UCSD-AML1 (cell line): ENCODE measurements around the gene DROSHA.
"Not testable (repeated sequence)": the region's sequence is repeated elsewhere in the genome, so short reads cannot be mapped to it uniquely, and the experiment has no call there.

ENCODE experiments used
- DNase-seq: peaks from one replicate; lab custom pipeline; 2025; ENCODE audit not compliant: unreplicated experiment; lab: John Stamatoyannopoulos, UW

The DROSHA gene

DNA sequence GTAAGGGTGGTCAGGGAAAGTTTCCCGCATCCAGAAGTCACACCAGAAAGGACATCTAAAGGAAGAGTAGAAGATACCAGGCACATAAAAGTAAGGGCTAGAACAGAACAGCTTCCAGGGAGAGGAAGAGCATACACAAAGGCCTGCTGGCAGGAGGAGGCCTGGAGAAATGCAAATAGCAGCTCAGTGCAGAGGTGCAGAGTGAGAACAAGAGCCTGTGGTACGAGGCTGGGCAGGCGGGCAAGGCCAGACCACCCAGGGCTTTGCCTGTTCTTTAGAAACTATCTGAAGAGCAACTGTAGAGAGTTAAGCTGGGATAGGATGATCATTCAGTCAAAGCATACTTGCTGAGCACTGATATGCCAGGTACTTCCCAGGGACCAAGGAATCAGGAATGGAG is 115.3 kb downstream of the DROSHA start:
- DNase-seq, result no peak

DNA sequence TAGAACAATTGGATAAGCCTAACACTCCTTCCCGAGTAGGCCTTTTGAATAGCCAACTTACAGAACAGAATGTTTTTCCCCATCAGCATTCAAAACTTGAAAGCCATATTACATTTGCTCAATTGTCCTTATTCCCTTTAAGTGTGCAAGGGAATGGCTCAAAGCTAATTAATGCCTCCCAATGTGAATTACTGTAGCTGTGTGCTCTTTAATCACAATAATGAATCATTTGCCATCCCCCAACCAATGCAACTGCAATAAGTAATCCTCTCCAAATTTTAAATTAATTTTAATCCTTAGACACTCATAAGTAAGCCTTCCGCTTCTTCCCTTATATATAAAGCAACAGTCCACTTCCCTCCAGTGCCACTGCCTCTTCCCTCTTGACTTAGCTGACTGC is 115.9 kb downstream of the DROSHA start:
- no peak for DNase-seq

DNA sequence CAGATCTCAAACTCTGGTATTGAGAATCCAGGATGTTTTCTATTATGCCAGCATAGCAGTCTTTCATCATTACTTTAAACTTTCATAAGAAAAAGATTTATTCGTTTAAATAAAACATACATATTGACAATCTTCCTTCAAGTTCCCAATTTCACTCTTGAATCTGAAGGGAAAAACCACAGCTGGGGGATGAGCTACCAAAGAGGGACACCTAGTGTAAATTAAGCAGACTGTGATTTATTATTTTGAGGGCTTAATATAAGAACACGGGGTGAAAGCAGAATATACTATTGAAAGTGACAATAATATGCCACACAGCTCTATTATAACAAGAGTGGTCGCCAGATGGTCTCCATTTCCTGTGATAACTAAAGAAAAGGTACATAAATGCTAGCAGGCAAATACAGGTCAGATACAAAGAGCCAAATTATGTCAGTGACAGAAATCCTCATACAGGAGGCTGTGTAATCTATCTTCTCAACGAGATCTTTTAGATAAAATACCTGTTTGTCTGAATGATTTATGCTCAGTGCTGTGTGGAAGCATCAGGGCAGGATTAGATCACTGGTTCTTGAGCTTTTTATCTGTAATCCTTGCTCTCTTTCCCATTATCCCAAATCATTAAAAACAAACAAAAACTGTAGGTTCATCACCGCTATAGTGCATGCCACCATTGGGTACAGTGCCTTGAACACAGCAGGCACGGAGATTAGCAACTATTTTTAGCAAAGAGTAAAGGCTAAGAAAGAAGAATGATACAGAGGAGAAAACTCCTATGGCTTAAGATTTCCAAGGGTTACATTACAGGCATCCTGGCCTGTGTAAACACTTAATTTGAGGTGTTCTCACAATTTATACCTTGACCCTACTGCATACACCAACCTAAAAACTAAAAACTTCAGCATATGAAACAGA is 116.6 kb downstream of the DROSHA start:
- DNase-seq, result no peak

DNA sequence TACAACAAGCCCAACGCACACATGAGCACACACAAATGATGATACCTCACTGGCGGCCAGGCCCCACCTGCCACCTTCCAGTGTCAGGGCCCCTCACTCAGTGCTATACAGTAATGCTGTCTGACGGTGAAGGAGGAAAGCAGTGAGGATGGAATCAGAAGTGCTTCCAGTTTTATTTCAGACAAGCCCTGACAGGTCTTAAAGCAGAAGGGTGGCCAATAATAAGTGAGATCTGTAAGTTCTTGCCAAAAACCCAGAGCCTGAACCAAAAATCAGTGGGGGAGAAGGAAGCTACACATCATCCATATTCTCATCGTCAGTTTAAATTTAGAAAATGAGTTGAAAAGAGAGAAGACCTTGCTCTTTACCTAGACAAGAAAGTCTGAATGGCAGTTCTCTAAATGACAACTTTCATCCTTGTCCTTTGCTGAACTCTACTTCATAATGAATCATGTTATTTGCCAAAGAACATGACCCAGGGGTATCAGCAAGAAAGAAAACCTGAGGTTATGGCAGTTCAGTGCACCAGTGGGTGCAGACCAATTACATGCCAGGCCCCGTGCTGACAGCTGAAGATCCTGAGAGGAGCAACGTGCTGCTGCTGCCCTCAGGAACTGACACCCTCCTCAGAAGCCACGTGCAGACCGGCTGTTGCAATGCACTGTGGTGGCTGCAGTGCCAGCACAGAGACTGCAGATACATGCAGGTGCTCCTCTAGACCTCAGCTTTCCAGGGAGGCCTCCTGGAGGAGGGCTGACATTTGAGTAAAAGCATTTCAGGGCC is 118.7 kb downstream of the DROSHA start:
- no peak for DNase-seq

GRCh38 chr5:31412324-31412723 is 119.6 kb downstream of the DROSHA start:
- DNase-seq, result no peak

DNA sequence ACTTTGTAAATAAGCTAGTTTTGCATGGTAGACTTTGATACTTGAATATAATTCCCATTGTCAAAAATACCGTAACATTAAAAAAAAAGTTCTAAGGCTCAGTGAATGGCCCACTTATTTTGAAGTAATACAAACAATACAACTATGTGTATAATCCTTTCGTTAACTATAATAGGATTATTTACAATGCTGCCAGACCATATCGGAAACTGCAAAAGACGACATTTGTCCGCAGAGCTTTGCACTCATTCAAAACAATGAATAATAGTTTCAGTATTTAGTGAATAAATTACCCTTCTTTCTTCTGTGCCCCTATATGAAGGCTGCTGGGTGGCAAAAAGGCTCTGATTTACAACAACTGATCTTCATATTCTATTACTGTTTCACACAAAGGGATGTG is 121.8 kb downstream of the DROSHA start:
- DNase-seq, result no peak

- DNase-seq, result no peak
These were observed 123.1 kb downstream of the DROSHA start for GRCh38 chr5:31408814-31409213.

- no peak for DNase-seq
These were observed 123.8 kb downstream of the DROSHA start for GRCh38 chr5:31407921-31408693.

GRCh38 chr5:31404325-31404724 is 127.6 kb downstream of the DROSHA start:
- no peak for DNase-seq

DNA sequence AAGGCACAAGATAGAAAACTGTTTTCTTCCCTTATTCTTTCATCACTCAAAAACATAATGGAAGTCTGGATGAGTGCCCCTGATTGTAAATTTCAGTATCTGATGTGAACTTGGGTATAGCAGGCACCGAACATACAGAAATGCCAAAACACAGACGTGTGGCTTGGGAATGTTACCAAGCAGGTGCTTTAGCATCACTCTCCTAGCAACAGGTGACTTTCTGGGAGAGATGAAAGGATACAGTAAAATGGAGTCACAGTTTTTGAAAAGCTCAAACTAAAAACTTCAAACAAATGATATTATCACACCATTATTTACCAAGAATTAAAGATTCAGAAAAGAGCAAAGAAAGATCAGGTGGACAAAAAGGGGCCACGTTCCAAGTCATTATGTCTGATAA is 130.2 kb downstream of the DROSHA start:
- no peak for DNase-seq

- DNase-seq, result no peak
These were observed 133.9 kb downstream of the DROSHA start for GRCh38 chr5:31397926-31398557.

DNA sequence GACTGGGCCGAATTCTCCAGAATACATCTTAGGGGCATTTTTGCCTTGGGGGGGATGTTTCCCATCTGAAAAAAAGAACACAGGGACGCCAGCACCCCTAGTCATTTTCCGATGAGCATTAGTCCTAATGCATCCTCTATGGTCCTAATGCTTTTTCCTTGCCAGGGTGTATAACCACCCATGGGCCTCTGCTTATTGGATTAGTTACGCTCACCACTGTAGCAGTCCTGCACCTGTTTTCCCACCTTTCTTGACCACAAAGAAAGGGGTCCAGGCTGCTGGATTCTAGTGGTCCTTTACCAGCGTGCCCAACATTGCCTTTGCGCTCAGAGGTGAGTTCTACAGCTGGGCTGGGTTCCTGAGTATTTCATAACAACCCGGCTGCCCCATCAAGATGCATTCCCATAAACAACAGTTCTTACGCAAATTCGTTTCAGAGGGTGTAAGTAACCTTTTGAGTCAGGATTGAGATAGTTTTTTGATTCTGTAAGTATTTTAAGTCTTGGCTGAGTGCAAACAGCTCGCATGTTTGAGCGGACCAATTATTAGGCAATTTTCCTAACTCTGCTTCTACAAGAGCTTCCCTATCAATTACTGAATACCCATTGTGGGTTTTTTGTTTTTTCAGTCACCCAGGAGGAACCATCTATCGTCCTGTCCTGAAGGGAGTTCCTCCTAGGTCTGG is 135.1 kb downstream of the DROSHA start:
- no peak for DNase-seq

- not testable (repeated sequence) for DNase-seq
These were observed 136.3 kb downstream of the DROSHA start for GRCh38 chr5:31395450-31396045.

GRCh38 chr5:31393126-31393525 is 138.8 kb downstream of the DROSHA start:
- DNase-seq, result no peak

DNA sequence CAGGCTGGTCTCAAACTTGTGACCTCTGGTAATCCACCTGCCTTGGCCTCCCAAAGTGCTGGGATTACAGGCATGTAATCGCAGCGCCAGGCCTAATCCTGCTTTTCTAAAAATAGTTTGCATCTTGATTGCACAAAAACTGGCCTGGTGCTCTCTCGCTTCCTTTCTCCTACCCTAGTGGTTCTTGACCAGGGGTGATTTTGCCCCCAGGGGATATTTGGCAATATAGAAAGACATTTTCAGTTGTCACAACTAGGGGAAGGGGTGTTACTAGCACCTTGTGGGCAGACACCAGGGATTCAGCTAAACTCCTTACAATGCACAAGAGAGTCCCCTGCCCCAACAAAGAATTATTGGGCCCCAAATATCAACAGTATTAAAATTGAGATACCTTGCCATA is 139.8 kb downstream of the DROSHA start:
- DNase-seq, result no peak

DNA sequence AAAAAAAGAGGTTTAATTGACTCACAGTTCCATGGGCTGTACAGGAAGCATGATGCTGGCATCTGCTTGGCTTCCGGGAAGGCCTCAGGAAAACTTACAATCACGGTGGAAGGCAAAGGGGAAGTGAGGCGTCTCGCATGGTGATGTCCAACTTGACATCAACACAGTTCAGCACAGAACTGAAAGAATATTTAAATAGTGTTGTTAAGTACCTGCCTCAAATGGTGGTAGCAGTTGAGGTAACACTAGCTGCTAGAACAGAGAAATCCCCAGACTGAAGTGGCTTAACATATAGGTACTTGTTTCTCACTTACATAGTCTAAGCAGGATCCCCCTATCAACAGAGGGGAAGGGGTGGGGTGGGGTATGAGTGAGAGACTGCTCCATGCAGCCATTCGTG is 141.6 kb downstream of the DROSHA start:
- no peak for DNase-seq

DNA sequence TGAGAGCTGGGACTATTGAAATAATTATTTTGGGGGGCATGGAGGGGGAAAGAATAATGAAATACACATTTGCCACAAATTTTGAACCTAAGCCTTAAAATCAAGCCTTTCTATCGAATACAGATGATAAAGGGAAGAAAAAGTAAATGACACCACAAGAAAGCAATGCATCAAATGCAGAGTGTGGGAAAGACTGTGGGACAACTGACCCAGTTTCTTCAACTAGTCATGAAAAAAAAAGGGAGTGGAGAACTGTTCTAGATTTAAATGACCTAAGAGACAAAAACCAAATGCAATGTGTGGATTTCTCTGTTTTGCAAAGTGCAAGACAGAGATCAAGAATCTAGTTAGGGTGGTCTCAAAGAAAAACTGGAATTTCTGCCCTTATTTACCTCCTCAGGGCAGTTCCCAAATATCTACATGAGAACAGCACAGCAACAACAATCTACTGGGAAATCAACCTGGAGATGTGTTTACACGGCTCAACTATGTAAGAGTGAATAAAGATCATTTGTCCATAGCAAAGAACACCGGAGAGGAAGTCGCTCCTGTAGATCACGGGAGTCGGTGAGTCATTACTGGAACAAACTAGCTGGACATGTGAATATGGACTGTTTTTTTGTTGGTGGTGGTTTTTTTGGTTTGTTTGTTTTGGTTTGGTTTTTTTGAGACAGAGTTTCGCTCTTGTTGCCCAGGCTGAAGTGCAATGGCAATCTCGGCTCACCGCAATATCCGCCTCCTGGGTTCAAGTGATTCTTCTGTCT is 145.9 kb downstream of the DROSHA start:
- DNase-seq, result no peak

GRCh38 chr5:31383734-31384133 is 148.2 kb downstream of the DROSHA start:
- DNase-seq, result no peak
